Measurements from ENCODE around the gene RAB18.

DNA sequence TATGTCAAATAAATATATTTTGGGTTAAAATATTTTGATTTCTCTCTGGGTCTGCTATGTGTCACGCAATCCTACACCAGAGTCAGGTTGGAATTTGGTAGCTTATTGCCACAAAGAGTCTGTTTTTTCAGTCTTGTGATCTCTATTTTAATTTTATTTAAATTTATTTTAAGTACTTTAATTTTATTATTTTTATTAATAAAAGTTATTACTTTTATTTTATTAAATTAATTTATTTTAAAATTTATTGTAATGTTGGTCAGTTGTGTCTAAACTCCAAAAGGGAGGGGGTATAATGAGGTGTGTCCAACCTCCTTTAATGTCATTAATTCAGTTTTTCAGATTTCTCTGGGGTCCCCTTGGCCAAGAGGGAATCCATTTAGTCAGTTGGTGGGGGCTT, 42.8 kb upstream of the RAB18 start:
- no peak for TF ChIP-seq POLR2AphosphoS5 (IDR thresholded peaks at IDR 0.05)
- TF ChIP-seq CTCF (IDR thresholded peaks at IDR 0.05): no peak
